Transverse colon (tissue), 3 donors: Measurements from ENCODE around the gene FAR2.

Experiments used
- POLR2A ChIP-seq: fragments of 450-650 bp; IDR thresholded peaks from one replicate; pipeline ENCODE4 v1.6.1; 2016; ENCODE audit warnings: antibody characterized with exemption, mild to moderate bottlenecking, moderate library complexity
- TF ChIP-seq, protein P1 (sequence below), 5 experiments: fragments of 200-600 bp in 3 of 5; fragments of 450-650 bp in 2 of 5; sonication (generic) in 3 of 5; IDR thresholded peaks; 1 replicate in 2 of 5; 2 replicates in 3 of 5; pipeline ENCODE4 v1.5.1; 2016 to 2017; ENCODE audit warnings: antibody characterized with exemption in 5 of 5, inconsistent platforms in 3 of 5, mild to moderate bottlenecking in 2 of 5, moderate library complexity in 1 of 5

DNA sequence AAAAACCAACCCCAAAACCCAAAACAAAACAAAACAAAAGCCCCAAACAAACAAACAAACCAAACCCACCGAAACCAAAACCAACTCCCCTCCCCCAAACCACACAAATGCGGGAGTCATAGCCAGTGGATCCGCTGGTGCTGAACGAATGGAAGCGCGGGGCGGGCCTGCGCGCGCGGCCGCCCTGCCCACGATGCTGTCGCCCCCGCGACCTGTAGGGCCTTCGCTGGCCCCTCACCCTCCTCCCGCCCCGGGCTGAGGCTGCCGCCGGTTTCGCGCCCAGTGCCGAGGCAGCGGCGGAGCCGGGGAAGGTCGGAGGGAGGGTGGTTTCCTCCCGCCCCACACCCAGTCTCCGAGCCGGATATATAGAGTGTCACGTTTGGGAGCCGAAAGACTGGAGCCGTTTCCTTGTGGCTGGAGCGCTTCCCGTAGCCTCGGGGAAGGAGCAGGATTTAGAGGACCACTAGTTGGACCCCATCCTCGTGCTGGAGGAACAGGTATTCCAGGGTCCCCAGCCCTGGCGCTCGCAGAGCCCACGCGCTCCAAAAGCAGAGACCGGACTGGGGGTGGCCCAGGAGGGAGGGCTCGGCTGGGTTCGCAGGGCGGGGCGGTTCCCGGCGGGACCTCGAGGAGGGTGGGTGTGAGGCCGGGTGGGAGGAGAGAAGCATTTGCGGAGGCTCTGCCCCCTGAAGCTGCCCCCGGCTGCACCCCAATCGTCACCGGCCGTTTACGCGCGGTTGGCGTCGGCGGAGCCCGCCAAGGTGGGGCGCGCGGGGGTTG is at the start of gene FAR2:
- TF ChIP-seq, protein P1, sequence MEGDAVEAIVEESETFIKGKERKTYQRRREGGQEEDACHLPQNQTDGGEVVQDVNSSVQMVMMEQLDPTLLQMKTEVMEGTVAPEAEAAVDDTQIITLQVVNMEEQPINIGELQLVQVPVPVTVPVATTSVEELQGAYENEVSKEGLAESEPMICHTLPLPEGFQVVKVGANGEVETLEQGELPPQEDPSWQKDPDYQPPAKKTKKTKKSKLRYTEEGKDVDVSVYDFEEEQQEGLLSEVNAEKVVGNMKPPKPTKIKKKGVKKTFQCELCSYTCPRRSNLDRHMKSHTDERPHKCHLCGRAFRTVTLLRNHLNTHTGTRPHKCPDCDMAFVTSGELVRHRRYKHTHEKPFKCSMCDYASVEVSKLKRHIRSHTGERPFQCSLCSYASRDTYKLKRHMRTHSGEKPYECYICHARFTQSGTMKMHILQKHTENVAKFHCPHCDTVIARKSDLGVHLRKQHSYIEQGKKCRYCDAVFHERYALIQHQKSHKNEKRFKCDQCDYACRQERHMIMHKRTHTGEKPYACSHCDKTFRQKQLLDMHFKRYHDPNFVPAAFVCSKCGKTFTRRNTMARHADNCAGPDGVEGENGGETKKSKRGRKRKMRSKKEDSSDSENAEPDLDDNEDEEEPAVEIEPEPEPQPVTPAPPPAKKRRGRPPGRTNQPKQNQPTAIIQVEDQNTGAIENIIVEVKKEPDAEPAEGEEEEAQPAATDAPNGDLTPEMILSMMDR (IDR thresholded peaks at IDR 0.05) = peak in 1 of 5 experiments; percentile 5
- peak; percentile 81 for TF ChIP-seq POLR2A
